Lower leg skin (tissue), 4 donors: ENCODE results near the gene FBXW10. TPM values are rescaled to one million over a fixed set of nuclear protein-coding genes. Genes with fewer than 3 reads are reported as not detected.
"Not testable (repeated sequence)": the region's sequence is repeated elsewhere in the genome, so short reads cannot be mapped to it uniquely, and the experiment has no call there.

ENCODE experiments used
- DNase-seq, 2 donors: peaks; one replicate each; pipeline ENCODE4 v3.0.0-alpha.2; 2019; ENCODE audit warnings: low spot score in 2 of 2
- H3K4me3 ChIP-seq: fragments of 200-600 bp; sonication (generic); 2 replicates; pipeline ENCODE4 v1.5.1; 2017; ENCODE audit warnings: mild to moderate bottlenecking, low read depth; ENCODE audit not compliant: poor library complexity, severe bottlenecking
- POLR2A ChIP-seq, 2 donors: fragments of 450-650 bp; IDR thresholded peaks; one replicate each; pipeline ENCODE4 v1.6.1; 2016 to 2017; ENCODE audit warnings: antibody characterized with exemption in 2 of 2, mild to moderate bottlenecking in 1 of 2, moderate library complexity in 1 of 2
- WGBS, 2 donors: methylation state at CpG; one replicate each; pipeline ENCODE4 v1.1.5; 2018; 5-methylcytosine and 5-hydroxymethylcytosine counted together
- intact Hi-C: fragments of 100-400 bp; cut with DNase I; formaldehyde crosslinking; loops from one replicate; pipeline ENCODE4 v1.15.0; 2023; ENCODE audit warnings: low total_unique reads
- total RNA-seq, 4 donors: library from RNA; depleted of rRNA; stranded (reverse); fragments of >200 nt; gene quantifications; one replicate each; pipeline ENCODE4 v1.1.0, GENCODE V29; 2016
- TF ChIP-seq, protein P1 (sequence below), 3 donors: fragments of 450-650 bp; IDR thresholded peaks; one replicate each; pipeline ENCODE4 v1.5.1; 2016; ENCODE audit warnings: antibody characterized with exemption in 3 of 3, mild to moderate bottlenecking in 3 of 3, moderate library complexity in 2 of 3

Gene FBXW10
- total RNA-seq, 4 donors from 2014 or later: not detected

DNA sequence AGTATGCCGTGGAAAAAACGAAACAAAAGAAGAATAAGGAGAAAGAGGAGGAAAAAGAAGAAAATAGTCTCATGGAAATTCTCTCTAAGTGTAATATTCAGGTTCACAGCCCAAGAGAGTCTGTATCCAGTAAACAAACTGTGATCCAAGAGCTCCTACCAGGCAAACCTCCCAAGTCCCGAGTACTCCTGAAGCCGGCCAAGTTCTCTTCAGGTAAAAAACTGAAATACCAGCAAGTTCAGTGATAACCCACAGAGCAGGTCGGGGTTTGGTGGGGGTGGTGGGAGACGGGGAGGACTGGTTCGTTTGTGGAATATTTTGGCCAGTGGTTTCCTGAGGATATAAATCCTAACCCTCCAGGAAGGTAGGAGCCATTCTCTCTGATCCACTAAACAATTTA is 28.6 kb downstream of the FBXW10 start:
- DNase-seq: peak in 1 of 2 donors; percentile 14
- intact Hi-C loops: no loop called here
- 74 to 84% methylated on average over 7 of the region's 7 CpGs for WGBS, 2 donors
- TF ChIP-seq, protein P1, sequence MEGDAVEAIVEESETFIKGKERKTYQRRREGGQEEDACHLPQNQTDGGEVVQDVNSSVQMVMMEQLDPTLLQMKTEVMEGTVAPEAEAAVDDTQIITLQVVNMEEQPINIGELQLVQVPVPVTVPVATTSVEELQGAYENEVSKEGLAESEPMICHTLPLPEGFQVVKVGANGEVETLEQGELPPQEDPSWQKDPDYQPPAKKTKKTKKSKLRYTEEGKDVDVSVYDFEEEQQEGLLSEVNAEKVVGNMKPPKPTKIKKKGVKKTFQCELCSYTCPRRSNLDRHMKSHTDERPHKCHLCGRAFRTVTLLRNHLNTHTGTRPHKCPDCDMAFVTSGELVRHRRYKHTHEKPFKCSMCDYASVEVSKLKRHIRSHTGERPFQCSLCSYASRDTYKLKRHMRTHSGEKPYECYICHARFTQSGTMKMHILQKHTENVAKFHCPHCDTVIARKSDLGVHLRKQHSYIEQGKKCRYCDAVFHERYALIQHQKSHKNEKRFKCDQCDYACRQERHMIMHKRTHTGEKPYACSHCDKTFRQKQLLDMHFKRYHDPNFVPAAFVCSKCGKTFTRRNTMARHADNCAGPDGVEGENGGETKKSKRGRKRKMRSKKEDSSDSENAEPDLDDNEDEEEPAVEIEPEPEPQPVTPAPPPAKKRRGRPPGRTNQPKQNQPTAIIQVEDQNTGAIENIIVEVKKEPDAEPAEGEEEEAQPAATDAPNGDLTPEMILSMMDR (IDR thresholded peaks at IDR 0.05): no peak
- no peak for TF ChIP-seq POLR2A (IDR thresholded peaks at IDR 0.05)
- H3K4me3 ChIP-seq: no peak overlapping the region

DNA sequence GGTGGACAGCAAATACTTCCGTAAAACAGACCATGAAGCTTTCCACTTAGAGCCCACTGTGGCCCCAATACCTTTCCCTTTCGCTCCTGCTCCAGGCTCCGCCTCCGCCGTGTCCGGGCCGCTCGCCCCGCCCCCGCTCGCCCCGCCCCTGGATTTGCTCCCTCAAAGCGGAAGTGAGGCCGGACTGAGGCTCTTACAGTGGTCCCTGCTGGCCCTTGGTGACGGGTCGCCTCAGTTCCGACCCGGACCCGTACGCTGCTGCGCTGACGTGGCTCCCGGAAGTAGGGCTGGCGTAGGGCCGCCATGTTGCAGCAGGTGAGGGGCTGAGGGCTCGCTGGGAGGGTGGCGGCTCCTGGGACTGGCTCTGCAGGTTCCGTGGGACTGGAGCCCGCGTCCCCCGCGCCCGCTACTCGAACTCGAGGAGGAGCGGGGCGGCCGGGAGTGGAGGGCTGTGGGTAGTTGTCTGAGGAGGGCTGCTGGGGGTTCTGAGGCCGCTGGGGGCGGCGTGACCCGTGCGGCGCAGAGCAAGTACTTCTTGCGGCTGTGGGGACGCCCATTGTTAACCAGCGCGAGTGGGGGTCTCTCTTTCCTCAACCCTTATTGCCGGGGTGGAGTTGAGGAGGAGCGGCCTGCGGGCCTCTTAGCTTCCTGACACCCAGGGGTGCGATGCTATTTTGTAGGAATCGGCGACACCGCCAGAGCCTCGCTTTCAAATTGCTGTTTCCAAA is 37.3 kb downstream of the FBXW10 start, which contains the start of gene TVP23B:
Gene TVP23B (plus strand): TSS at position 193 of the 728 bp plus-strand sequence. CDS start 111 bp downstream, at position 304.
- intact Hi-C loops: not testable (repeated sequence)
- peak; percentile 95 to 99 for DNase-seq
- peak within 1 kb of the TSS; percentile 47 for H3K4me3 ChIP-seq
- TF ChIP-seq POLR2A (IDR thresholded peaks at IDR 0.05): peak in 1 of 2 donors; percentile 69
- 0 to 1% methylated on average over 9 to 52 of the region's 56 CpGs for WGBS, 2 donors

GRCh38 chr17:18781805-18782204 is 38.0 kb downstream of the FBXW10 start:
- H3K4me3 ChIP-seq, intact Hi-C loops, DNase-seq: not testable (repeated sequence)
- WGBS, 2 donors: 0% methylated on average over 1 of the region's 5 CpGs; no CpG with 5 or more reads in 1 of the 2 donors

DNA sequence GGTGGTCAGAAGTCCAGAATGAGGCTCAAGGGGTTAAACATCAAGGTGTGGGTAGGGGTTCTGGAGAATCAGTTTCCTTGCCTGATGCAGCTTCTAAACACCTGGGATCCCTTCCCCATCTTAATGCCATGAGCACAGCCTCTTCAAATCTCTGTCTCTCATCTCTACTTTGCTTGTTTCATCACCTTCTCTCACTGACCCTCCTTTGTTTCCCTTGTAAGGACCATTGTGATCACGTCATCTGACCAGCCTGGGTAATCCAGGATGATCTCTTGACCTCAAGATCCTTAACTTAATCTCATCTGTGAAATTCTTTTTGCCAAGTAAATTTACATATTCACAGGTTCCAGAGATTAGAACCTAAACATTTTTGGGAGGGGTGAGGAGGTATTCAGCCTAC is 42.1 kb downstream of the FBXW10 start:
- H3K4me3 ChIP-seq, DNase-seq, intact Hi-C loops: not testable (repeated sequence)
- 89 to 90% methylated on average over 1 of the region's 1 CpG for WGBS, 2 donors

- H3K4me3 ChIP-seq, intact Hi-C loops, DNase-seq: not testable (repeated sequence)
- 83 to 85% methylated on average over 3 to 4 of the region's 5 CpGs for WGBS, 2 donors
Observed at GRCh38 chr17:18786890-18787289, 43.0 kb downstream of the FBXW10 start.

DNA sequence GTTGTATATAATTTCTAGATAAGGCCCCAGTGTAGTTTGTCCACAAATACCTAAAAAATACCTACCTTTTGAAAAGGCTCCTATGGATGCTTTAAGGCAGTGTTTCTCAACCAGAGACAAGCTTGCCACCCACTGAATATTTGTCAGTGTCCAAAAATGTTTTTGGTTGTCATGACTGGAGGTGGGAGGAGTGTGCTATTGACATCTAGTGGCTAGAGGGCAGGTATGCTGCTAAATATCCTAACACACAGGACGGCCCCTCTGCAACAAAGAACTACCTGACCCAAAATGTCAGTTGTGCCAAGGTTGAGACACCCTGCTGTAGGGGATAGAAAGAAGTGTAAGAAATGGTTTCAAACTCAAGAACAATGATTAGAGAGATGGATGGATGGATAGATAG is 47.5 kb downstream of the FBXW10 start:
- WGBS, 2 donors: 40 to 43% methylated on average over 1 of the region's 1 CpG
- intact Hi-C loops: loop anchor here (10.0 kb wide), 1 partner anchor 87 kb away; no protein-coding TSS in a partner anchor
- not testable (repeated sequence) for H3K4me3 ChIP-seq, DNase-seq

- 41 to 57% methylated on average over 4 of the region's 4 CpGs for WGBS, 2 donors
- not testable (repeated sequence) for DNase-seq, H3K4me3 ChIP-seq
- intact Hi-C loops: loop anchor here (10.0 kb wide), 1 partner anchor 90 kb away; no protein-coding TSS in a partner anchor
Observed at GRCh38 chr17:18794841-18795240, 51.0 kb downstream of the FBXW10 start.

DNA sequence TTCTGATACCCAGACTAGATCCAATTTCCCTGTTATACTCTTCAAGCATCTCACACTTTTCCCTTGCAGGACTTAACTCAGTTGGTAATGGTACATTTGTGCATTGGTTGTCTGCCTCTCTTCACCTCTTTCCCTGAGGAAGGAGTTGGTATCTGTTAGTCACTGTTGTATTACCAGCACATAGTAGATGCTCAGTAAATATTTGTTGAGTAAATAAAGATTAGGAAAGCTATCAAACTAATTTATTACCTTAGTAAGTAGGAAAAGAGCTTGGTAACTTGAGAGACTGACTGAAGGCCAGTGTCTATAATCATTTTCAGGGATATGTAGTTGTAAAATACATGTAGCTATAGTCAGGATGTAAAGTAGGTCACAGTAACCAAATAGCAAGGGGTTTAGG is 53.0 kb downstream of the FBXW10 start:
- H3K4me3 ChIP-seq, DNase-seq: not testable (repeated sequence)
- intact Hi-C loops: loop anchor here (10.0 kb wide), 1 partner anchor 92 kb away; no protein-coding TSS in a partner anchor

DNA sequence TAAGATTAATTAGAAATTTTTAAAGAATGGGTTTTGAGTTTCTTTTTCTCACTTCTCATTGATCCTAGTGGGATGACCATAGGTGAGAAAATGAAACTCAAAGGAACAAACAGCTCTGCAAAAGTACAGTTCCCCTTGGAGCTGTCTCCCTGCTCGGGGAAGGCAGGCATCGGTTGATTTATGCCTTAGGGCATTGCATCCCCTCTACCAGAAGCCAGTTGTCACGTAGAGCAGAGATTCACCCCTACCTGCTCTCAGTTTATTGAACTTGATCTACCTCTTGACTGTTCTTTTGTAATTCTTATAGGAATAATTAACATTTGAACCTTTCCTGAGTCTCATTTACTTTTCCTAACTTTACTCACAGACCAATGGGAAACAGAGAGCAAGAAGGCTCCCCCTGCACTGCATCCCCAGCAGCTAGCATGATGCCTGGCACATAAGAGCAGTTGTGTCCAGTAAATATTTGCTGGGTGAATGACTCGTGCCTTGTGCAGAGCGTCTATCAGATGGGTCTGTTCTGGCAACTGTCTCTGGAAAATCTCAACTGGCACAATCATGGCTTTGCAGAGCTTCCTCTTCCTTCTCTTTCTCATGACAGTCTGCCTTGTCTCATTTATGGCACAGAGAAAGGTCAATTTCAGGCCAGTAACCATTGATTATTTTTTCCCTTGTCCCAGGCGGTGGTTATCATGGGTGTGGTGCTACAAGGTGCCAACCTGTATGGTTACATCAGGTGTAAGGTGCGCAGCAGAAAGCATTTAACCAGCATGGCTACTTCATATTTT is 59.8 kb downstream of the FBXW10 start:
- H3K4me3 ChIP-seq, intact Hi-C loops, DNase-seq: not testable (repeated sequence)
- 67 to 82% methylated on average over 7 of the region's 7 CpGs for WGBS, 2 donors

DNA sequence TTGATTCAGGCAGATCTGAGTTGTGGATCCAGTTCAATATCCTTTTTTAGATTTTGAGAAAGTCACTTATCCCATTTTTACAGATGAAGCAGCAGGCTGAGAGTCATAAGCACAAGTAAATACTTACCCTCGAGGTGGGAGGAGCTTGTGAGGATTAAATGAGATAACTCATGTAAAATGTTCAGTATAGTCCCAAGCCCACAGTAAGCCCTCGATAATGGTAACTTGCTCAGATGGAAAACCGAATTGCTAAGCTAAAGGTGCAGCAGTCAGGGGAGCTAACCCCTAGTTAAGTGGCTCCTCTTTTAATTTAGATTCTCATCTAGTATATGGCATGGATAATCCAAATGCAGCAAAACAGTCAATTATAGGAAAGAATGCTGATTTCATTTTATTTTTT is 72.1 kb downstream of the FBXW10 start:
- 54 to 71% methylated on average over 3 of the region's 3 CpGs for WGBS, 2 donors
- DNase-seq, intact Hi-C loops, H3K4me3 ChIP-seq: not testable (repeated sequence)

GRCh38 chr17:18816489-18817371 is 72.9 kb downstream of the FBXW10 start:
- H3K4me3 ChIP-seq, intact Hi-C loops: not testable (repeated sequence)
- WGBS, 2 donors: 46 to 48% methylated on average over 8 to 9 of the region's 9 CpGs
- peak in 1 of 2 donors; percentile 25 for DNase-seq

DNA sequence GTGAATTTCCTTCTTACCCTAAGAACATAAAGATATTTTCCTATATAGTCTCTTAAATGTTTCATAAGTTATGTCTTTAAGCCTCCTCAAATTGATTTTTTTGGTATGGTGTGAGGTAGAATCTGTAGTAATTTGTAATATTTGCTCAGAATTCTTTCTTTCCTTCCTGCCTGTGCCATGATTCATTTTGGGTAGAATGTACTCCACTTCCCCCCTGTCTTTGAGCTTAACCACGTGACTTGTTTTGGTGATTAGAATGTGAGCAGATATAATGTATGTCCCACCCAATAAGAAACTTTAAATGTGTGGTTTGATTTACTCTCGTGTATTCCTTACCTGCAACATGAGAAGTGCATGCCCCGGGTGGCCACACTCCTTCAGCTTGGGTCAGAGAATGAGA is 77.6 kb downstream of the FBXW10 start:
- H3K4me3 ChIP-seq, intact Hi-C loops, DNase-seq: not testable (repeated sequence)
- 71 to 75% methylated on average over 3 of the region's 3 CpGs for WGBS, 2 donors

DNA sequence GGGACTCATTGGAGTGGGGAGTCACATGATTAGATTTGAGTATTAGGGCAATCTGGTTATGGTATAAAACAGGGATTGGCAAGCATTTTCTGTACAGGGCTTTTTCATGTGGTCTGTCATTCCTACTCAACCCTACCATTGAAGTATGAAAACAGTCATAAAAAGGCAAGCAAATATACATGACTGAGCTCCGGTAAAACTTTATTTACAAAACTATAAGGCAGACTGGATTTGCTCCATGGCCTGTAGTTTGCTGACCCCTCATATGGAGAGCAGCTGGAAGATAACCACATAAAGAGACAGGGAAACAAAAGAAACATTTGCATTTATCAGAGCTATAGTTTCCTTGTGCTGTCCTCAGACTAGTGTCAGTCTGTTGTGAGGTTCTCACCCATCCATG is 83.8 kb downstream of the FBXW10 start:
- intact Hi-C loops, DNase-seq, H3K4me3 ChIP-seq: not testable (repeated sequence)
- no CpG with 5 or more reads among the region's 1 CpG for WGBS, 2 donors
